NCI-H1092 treated with DMSO at 0.1 percent for 48 hours (cell line): ENCODE measurements around the gene RBM18.

Experiments used
- DNase-seq: peaks from one replicate; lab custom pipeline; 2025; lab: John Stamatoyannopoulos, UW

RBM18 gene, protein sequence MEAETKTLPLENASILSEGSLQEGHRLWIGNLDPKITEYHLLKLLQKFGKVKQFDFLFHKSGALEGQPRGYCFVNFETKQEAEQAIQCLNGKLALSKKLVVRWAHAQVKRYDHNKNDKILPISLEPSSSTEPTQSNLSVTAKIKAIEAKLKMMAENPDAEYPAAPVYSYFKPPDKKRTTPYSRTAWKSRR

DNA sequence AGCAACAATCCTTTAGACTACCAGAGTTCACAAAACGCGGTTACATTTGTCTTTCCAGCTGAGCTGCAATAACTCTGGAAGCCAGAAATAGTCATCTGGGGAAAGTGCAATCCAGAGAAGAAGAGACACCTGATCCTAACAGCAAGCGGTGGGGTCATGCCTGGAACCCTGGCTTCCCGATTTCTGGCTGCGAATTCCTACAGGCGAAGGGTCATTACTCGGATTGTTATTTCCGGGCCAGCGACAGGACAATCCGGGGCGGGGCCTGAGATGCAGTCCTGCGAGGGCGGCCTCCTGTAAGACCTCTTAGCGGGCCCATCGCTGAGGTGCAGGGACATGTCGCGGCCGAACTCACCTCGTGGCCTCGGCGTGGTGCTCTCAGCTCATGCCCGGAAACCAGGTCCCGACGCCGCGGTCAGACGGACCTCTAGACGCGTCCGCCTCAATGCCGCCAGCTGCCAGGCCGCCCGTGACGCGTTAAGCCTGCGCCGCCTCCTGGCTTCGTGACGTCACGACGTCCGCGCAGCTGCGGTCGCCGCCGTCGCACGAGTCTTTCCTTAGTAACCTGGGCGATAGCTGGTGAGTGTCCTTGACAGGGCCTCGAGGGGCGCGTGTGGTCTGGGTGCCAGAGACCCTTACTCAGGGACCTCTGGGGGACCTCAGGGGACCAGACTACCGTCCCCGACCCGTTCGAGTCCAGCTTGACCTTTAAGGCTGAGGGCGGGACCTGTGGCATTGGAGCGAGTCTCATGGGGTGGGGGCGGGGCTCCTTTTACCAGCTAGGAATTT is at the start of gene RBM18, which contains the start of gene MRRF:
Gene RBM18 (minus strand): TSS at position 481 of the 789 bp plus-strand sequence. CDS start 3,348 bp downstream, outside the sequence.
Gene MRRF (plus strand): TSS at position 523 of the 789 bp plus-strand sequence. CDS start 6,010 bp downstream, outside the sequence.
- DNase-seq, result peak; percentile 81

DNA sequence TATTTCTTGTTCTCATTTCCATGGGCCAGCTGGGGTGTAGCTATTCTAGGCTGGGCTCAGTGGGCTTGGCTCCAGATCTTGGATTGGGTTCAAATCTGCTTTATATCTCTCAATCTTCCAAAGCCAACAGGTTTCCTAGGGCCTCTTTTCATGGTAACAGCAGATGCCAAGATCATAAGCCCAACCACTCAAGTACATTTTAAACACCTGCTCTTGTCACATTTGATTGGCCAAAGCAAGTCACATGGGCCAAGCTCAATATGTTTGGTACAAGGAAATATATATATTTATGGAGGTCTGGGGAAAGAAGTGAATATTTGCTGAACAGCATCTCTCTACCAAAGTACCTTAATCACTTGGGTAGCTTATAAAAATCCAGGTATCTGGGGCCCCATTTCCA is 49.5 kb upstream of the RBM18 start:
- peak; percentile 16 for DNase-seq

DNA sequence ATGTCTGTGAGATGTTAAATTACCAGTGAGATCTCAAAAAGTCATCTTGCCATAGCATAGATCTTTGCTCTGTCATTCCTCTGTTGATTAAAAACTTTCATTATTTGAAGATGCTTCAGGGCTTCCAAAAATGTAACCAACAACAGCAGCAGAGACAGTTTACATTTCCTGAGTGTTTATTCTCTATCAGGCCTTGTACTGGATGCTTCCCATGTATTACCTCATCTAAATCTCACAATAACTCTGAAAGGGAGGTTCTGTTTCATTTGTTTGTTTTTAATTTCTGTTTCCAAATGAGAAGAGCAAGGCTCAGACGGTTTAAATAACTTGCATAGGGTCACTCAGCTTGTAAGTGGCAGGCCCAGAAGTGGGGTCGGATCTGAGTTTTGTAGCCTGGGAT is 45.2 kb upstream of the RBM18 start:
- DNase-seq, result no peak

DNA sequence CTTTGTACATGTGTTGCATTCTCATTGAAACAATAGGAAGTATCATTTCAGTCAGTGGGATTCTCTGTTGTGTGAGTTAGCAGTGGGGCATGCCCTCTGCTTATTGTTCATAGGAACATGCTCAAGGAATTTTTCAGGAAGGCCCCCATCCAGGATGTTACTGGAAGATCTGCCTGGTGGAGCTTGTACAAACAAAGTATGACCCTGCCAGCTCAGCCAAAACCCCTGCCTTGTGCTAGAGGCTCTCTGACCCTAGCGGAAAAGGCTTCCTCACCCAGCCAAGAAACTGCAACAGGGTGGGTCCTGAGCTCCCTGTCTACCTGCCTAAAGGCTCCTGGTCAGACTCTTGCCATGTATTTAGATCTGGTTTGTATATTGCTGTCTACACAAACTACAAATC is 43.3 kb upstream of the RBM18 start:
- DNase-seq, result no peak

DNA sequence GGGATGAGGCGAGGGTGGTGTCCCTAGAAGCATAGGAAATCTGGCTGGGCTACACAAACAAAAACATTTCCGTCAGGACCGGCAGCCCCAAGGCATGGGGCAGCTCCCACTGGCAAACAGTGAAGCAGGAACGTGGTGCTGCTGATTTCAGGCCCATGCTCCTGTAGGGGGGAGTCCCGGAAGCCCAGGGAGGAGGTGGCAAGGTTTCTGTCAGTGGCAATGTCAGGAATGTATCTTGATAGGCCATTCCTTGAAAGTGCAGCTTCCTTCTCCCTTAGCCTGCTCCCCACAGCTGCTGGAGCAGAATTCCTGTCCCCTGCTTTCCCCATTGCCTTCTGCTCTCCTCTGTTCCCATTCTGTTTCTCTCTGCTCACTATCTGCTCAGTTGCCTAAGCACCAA is 42.4 kb upstream of the RBM18 start:
- no peak for DNase-seq

DNA sequence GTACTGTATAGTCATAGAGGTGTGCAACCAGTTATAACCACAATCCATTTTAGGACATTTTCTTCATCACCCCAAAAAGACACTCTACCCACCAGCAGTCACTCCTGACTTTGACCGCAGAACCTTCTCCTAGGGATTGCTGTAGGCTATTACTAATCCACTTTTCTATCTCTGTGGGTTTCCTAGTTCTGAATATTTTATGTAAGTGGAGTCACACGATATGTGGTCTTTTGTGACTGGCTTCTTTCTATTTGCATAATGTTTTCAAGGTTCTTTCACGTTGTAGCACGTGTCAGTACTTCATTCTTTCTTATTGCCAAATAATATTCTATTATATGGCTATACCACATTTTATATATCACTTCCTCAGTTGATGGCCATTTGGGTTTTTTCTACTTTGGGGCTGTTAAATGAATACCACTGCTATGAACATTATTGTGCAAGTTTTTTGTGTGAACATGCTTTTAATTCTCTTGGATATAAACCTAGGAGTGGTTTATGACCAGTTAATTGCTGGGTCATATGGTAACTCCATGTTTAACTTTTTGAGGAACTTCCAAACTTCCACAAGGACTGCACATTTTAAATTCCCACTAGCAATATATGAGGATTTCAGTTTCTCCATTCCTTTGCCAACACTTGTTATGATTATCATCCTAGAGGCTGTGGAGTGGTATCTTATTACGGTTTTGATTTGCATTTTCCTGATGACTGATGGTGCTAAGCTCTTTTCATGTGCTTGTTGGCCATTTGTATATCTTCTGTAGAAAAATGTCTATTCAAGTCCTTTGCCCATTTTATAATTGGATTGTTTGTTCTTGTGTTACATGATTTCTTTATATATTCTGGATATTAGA is 37.8 kb upstream of the RBM18 start:
- no peak for DNase-seq

DNA sequence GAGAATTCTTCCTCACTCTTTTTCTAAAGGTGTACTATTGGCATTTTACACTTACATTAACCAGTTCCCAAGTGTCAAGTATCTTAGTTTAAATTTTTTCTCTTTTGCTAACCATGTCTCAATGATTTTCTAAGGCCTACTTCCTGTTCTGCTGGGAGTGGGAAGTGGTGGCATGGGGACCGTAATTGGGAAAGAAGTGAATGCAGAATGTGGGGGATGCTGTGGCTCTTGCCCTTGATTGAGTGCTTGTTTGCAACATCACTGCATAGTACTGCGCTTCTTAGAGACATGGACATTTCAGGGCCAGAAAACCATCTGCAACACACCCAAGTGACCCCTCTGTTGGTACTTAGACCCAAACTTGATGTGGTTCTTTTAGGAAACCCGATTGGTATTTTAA is 32.9 kb upstream of the RBM18 start:
- no peak for DNase-seq

DNA sequence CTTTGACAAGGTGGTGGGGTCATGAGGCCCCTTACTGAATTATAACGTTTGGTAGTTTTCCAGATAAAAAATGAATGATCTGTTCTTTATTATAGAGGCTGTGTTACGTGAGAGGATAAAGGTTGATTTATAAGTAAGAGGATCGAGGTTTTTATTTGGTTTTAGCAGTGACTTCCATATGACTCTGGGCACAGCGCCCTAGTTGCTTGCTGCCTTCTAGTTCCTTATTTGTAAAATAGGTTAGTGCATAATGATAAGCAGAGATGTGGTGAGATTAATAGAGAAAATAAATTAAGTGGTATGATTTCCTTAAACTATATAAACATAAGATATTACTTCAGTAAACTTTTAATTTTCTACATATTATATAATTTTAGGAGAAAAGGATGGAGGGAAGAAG is 29.9 kb upstream of the RBM18 start:
- no peak for DNase-seq

DNA sequence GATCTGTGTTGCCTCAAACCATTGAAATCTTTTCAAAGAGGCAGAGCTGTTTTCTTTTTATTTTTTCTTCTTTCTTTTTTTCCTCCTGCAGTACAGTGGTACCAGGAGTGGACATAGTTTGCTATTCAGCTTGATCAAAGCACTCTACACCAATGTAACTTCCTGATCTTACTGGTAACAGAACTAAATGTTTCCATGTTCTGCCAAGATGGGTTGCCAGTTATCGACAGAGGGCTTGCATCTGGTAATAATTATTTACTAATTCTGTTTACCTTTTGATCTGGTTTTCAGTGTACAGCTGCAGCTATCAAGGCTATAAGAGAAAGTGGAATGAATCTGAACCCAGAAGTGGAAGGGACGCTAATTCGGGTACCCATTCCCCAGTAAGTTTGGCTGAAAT is 26.8 kb upstream of the RBM18 start:
- no peak for DNase-seq

DNA sequence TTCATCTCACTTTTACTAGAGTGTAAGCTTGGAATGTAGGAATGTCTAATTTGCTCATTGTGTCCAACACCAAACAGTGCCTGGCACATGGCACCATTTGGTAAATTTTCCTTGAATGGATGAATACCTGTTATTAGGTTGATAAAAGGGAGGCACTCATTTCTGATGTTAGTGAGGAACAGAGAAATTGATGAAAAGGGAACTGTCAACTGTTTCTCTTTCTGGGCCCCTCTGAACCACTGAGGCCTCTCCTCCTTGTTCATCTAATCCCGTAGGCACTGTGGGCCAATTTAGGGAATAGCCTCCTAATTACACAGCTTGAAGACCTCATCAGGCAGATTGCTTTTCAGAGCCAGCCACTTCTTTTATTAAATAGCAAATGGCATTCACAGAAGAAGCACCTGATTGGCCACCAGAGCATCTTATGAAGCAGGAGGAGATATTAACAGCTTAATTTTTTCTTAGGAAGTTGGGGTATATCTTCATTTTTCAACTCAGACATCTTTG is 22.6 kb upstream of the RBM18 start:
- DNase-seq, result no peak

DNA sequence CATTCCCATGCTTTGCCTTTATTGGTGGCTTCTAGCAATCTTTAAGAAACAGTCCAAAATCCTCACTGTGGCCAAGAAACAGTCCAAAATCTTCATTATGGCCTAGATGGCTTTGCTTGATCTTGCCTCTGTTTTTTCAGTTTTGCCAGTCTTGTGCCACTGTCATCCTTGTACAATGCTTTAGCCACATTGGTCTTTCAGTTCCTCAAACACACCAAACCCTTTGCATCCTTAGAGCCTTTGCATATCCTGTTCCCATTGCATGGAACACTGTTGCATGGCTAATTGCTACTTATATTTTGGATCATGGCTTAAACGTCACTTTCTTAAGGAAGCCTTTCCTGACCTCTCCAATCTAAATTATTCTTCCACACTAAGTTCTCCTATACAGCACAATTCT is 22.1 kb upstream of the RBM18 start:
- DNase-seq, result no peak

DNA sequence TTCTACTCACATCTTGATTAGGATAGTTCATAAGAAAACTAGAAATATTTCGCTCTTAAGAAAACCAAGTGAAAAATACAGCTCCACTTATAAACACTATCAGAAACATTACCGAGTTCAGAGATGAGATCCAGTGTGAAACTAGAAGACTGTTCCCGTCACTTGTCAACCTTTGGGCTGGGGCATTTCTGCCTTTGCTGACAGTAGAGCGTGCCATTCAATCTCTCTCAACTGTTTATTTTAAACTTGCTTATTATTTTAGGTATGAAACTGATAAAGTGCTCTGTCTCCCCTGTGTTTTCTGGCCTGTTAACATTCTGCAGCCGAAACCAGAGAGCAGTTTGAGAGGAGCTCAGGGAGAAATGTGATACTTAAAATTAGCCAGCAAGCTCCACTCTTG is 16.7 kb upstream of the RBM18 start:
- DNase-seq, result no peak

DNA sequence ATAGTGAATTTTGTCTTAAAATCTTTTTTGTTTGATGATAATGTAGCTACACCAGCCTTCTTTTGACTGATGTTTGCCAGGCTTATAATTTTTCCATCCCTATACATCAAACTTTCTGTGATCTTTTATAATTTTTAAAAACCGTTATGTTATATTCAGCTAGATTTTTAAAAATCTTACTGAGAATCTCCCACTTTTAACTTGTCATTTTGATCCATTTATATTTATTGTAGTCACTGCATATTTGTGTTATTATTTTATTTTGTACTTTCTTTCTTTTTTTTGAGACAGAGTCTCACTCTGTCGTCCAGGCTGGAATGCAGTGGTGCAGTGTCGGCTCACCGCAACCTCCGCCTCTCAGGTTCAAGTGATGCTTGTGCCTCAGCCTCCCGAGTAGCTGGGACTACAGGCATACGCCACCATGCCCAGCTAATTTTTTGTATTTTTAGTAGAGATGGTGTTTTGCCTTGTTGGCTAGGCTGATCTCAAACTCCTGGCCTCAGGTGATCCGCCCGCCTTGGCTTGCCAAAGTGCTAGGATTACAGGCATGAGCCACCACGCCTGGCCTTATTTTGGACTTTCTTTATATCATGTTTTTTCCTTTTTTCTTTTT is 12.8 kb upstream of the RBM18 start:
- DNase-seq, result no peak

DNA sequence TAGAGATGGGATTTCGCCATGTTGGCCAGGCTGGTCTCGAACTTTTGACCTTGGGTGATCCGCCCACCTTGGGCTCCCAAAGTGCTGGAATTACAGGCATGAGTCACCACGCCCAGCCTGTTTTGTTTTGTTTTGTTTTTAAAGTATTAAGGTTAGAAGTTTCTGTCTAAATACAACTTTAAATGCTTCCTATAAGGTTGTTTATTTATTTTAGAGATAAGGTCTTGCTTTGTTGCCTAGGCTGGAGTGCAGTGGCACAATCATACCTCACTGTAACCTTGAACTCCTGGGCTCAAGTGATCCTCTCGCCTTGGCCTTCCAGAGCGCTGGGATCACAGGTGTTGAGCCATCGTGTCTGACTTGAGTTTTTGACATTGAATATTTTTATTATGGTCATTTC is 11.5 kb upstream of the RBM18 start:
- DNase-seq, result no peak

DNA sequence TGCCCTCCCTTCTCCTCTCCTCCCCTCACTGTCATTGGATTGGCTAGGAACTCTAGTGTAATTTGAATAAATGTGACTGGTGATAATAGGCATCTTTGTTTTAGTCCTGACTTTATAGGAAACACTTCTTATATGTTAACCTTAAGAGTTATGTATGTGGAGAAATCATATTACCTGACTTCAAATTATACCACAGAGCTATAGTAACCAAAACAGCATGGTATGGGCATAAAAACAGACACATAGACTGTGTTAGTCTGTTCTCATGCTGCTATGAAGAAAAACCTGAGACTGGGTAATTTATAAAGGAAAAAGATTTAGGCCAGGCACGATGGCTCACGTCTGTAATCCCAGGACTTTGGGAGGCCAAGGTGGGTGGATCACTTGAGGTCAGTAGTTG is 9.4 kb upstream of the RBM18 start:
- no peak for DNase-seq

DNA sequence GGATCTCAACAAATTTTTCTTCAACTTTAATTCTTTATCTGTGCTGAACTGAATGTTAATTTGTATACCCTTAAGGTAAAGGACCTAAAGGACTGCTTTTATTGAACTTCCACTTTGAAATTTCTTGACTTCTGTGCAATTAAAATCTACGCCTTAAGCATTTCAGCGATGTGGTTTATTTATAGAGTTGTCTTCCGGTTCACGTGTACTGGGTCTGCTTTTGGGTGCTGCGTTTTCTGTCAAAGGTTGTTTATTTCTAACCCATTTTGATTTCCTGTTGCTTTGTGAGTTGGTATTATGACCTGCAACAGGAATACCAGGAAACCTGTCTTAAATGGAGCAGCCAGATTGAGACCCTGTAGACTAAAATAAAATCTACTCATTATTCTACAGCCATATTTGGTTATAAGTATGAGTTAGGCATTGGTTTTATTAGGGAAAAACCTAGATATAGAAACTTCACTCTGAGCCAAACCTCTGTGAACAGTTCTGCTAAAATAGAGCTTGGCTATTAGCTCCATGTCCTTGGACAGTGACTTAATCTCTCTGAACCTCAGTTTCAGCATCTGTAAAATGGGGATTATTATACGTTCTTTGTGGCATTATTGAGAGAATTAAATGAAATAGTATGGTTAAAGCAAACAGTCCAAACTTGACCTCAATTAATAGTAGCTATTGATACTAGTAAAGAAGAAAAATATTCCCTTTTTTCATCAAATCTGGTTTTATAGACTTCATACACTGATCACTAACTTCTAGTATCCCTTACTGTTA is 3.6 kb upstream of the RBM18 start:
- no peak for DNase-seq

DNA sequence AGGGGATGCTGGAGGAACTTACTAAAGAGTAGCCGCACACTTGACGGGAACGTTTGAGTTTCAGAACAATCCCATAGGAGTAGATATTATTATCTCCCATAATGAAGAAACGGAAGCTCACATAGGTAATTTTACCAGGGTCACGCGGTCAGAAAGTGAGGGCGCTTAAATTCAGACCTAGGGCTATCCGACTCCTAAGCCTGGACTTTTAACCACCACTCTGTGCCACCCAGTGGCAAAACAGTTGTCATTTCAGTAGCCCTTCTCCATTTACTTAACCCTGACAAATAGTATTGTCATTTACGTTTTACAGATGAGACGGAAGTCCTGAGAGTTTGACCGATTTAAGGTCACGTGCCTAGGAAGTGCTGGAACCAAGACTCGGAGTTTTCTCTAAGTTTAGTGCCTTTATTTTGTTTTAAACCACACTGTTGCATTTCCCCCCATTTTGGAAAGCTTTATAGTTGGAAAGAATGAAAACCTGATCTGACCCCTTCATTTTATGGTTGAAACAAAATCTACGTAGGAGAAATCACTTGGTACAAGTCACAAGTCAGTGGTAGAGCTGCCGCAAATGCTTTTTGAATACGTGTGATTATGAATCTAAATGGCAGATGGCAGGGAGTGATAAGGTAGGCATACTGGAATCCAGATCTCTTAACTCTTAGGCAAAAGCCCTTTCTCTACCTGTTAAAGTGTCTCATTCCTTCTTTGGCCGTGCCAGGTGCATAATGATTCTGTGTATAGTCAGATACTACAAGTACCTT is 692 bp upstream of the RBM18 start:
- peak; percentile 39 for DNase-seq

DNA sequence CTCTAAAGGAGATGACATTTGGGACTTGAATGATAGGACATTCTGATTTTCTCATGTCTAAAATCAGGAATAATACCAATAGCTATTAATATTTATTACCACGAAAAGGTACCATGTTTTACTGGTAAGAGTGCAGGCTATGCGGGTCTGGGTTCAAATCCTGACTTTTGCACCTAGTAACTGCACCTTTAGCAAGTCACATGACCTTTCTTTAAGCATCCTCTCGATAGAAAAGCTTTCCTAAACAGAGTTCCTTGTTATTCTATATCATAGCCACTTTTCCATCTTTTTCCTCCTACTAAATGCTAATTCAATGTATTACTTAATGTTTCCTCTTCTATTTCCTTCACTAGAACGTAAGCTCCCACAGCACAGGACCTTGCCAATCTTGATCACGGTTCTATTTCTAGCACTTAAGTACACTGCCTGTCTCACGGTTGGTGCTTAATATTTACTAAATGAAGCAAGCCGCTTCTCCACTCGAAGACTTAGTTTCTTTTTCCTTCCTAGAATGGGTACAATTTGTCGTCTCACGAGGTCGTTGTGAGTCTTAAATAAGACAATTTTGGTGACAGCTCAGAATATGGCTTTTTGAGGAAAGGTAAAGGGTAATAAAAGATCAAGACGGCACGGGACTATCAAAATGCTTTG is 816 bp downstream of the RBM18 start:
- no peak for DNase-seq

DNA sequence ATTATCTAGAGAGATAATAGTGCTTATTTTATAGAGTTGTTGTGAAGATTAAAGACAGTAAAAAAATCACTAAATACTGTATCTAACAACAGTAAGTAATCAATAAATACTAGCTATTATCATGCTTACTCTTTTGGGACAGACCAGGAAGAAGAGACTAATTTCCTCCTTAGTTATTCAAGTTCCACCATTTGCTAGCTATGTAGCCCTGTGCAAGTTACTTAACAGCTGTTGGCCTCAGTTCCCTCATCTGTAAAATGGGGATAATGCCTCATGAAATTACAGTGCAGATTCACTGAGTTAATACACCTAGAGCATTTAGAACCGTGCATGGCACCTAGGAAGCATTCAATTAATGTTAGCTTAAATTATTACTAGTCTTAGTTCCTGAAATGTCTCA is 2.6 kb downstream of the RBM18 start:
- no peak for DNase-seq

DNA sequence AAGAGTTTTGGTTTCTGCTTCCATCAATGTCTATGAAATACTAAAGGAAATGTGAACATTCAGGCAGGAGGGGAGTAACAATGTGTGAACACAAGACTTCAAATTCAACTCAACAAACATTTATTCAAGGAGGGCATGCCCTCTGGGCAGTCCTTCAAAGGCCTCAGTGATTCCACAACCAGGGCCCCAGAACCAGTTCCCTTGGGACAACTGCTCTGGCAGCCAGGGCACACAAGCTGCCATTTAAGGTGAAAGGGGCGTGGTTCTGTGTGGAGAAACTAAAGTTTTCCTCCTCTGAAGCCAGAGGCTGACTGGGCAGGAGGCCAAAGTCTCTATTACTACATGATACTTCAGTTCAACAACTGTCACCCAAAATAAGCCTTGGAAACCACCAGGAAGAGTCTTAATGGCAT is 3.2 kb downstream of the RBM18 start:
- DNase-seq, result no peak
